Epithelial cell of proximal tubule (primary cell): ENCODE results near the gene RASA3. TPM values are rescaled to one million over a fixed set of nuclear protein-coding genes. Genes with fewer than 3 reads are reported as not detected.

Experiments used
- DNase-seq: peaks from one replicate; pipeline ENCODE4 v3.0.0-alpha.2; 2011; ENCODE audit warnings: low read depth
- H3K4me3 ChIP-seq: 2 replicates; pipeline ENCODE4 v1.5.1; 2011; ENCODE audit warnings: low read depth, mild to moderate bottlenecking, low read length
- total RNA-seq: library from RNA; depleted of rRNA; stranded (reverse); fragments of >200 nt; gene quantifications from 2 replicates; pipeline ENCODE4 v1.2.3, GENCODE V29; 2015
- TF ChIP-seq, protein P1 (sequence below): conservative IDR thresholded peaks from 2 replicates; pipeline ENCODE4 v1.5.1; 2012; ENCODE audit warnings: low read depth, mild to moderate bottlenecking, low read length

RASA3 gene
- total RNA-seq, 1 donor from 2014 or later: 25.7 TPM

DNA sequence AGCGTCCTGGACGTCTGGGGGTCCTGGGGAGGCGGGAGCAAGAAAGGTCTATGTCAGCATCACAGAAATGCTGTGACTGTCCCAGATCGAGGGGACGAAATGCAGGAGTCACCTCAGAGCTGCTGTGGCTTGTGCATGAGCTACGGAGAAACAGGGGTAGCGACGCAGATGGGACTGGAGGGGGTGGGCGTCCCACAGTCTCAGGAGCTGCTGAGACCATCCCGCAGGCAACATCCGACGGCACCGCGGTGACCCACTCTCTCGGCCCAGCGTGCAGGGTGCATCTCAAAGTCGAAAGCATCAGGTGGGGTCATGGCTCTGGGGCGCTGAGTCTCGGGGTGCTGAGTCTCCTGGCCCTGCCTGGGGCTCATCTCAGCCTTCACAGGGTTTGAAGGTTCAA is 121.2 kb downstream of the RASA3 start:
- TF ChIP-seq, protein P1, sequence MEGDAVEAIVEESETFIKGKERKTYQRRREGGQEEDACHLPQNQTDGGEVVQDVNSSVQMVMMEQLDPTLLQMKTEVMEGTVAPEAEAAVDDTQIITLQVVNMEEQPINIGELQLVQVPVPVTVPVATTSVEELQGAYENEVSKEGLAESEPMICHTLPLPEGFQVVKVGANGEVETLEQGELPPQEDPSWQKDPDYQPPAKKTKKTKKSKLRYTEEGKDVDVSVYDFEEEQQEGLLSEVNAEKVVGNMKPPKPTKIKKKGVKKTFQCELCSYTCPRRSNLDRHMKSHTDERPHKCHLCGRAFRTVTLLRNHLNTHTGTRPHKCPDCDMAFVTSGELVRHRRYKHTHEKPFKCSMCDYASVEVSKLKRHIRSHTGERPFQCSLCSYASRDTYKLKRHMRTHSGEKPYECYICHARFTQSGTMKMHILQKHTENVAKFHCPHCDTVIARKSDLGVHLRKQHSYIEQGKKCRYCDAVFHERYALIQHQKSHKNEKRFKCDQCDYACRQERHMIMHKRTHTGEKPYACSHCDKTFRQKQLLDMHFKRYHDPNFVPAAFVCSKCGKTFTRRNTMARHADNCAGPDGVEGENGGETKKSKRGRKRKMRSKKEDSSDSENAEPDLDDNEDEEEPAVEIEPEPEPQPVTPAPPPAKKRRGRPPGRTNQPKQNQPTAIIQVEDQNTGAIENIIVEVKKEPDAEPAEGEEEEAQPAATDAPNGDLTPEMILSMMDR: no peak
- H3K4me3 ChIP-seq: no peak overlapping the region
- DNase-seq: no peak

DNA sequence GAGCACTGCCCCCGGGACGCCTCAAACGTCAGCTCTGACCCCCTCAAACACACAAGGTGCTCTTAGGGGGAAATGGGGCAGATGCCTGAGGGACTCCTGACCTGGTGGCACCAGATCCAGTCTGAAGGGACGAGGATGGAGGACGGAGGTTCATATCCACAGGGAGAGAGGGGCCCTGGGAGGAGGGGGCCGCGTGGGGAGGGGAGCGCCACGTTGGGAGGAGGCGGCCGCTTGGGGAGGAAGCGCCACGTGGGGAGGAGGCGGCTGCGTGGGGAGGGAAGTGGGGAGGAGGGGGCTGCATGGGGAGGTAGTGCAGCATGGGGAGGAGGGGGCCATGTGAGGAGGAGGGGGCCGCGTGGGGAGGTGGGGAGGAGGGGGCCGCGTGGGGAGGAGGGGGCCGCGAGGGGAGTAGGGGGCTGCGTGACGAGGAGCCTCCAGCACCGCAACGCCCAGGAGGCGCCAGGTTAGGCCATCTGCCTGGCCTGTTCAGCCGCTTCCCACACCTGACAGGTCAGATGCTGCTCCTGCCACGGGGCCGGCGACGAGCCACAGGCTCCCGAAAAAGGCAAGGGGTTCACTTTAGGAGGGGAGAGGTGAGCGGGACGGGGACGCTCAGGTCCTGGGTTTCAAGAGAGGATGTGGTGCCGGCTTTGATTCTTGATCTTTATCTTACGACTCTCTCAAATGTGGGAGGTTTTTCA is 121.9 kb downstream of the RASA3 start:
- no peak for DNase-seq
- TF ChIP-seq, protein P1: no peak
- H3K4me3 ChIP-seq: no peak overlapping the region

DNA sequence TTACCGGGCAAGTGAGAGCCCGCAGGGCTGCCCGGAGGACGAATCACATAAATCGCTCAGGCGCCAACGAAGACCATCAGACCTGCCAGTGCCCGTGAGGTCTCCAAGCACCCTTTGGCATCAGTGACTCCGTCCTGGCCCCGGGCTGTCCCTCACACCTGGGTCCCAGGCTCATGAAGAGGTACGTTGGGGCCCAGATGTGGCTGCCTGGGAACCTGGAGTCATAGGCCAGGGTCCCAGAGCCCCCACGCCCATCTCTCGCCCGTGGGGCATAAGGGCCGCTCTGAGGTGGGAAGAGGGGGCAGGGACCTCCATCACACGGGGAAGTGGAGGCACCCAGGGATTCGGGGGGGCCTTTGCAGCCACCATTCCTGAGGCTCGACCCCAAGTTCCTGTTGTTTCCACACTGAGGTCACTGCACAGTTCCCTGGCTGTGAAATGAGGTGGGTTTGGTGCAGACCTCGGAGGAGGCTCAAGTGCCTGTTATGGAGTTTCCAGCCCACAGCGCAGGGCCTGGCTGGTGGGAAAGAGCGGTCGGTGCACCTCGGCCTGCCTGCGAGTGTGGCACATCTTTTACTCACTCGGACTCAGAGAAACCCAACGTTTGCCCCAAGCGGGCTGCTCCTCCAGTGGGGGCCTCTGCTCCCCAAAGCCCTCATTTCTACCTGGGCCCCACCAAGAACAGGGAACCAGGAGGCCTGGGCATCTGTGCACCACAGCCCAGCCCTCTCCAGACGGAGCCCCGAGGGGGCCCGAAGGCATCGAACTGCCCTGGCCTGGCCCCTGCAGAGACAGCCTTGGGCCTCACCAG is 122.6 kb downstream of the RASA3 start:
- no peak overlapping the region for H3K4me3 ChIP-seq
- no peak for DNase-seq
- TF ChIP-seq, protein P1: no peak

DNA sequence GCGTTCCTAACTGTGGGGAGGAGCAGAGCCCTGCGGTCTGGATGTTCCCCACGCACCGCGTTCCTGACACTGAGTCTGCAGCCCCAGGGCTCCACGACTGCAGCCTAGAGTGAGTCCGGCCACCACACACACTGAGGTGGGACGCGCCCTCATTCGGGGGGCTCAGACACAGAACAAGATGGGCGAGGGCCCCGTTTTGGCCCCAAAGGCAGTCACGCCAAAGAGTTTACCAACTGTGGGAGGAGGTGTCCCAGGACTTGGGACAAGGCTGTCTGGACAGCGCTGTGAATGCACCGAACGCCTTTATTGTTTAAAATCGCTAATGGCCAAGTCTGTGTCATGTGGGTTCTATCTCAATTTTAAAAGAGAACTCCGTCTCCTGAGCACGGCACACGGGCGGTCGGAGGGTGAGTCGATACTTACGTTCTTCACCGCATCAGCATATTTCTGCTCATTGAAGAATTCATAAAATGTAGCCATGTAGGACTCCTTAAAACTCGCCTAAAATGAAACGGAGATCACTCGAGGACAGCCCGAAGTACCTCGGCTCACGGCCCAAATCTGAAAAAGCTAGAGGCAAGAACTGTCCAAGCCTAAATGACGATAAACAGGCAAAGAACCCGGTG is 123.3 kb downstream of the RASA3 start:
- DNase-seq: no peak
- H3K4me3 ChIP-seq: no peak overlapping the region
- TF ChIP-seq, protein P1: no peak

DNA sequence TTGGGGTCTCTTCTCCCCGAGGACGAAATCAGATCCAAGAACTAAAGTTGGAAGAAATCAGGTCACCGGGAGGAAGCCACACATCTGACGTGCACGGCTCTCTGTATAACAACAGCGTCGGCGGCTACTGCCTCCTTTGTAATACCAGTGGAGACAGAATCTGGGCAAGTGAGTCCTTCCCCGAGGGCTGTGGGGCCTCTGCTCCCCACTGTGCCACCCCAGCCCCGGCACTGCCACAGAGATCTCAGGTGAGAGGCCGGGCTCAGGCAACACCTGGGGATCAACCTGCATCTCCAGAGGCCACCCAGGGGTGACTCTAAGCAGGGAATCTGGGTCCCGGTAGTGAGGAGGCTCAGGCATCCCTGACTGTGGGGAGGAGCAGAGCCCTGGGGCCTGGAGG is 124.9 kb downstream of the RASA3 start:
- no peak overlapping the region for H3K4me3 ChIP-seq
- no peak for DNase-seq
- TF ChIP-seq, protein P1: no peak

DNA sequence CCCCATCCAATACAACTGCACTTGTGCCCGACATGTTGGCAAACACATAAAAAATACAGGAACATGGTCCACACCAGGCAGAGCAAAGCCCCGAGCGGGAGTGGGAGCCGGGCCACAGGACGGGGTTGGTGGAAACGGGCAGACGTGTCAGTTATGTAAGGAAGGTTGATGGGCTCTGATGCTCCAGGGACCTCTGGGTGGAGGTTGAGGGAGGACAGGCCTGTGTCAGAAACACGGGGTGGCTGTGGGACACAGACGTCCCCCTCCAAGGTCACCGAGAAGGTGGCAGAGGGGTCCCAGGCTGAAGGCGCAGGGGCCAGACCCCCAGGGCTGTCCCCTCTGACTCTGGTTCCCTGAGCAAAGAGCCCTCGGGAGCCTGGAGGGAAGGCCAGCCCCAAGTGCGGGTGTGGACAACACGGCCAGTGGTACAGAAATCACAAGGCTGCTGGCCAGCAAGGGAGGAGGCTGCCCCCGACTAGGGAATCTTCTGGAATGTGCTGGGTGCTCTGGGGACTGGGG is 127.2 kb downstream of the RASA3 start:
- no peak for DNase-seq
- TF ChIP-seq, protein P1: no peak

More for the DNA sequence above, 127.2 kb downstream of the RASA3 start:
- no peak overlapping the region for H3K4me3 ChIP-seq
